ENCODE results near the gene LMAN1L.
A peak's percentile ranks its signal among the peaks of the same experiment; 100 is the strongest.

The LMAN1L gene

DNA sequence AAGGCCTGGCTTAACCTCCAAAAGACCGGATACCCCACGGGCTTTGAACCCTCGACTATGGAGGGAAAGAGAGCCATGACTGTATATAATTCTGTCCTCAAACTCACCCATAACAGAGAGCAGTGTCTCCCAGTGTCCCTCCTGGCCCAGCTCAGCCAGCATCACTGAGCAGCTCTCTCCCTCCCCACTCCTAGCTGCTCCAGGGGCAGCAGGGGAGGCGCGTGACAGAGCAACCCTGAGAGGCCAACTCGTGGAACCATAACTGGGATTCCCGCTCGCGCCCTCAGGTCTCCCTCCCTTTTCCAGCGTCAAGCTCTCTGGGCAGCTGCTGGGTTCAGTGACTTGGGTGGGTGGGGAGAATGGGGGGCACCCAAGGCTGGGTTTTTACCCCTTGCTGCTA, 13.2 kb downstream of the LMAN1L start:
- TF ChIP-seq, protein P1, sequence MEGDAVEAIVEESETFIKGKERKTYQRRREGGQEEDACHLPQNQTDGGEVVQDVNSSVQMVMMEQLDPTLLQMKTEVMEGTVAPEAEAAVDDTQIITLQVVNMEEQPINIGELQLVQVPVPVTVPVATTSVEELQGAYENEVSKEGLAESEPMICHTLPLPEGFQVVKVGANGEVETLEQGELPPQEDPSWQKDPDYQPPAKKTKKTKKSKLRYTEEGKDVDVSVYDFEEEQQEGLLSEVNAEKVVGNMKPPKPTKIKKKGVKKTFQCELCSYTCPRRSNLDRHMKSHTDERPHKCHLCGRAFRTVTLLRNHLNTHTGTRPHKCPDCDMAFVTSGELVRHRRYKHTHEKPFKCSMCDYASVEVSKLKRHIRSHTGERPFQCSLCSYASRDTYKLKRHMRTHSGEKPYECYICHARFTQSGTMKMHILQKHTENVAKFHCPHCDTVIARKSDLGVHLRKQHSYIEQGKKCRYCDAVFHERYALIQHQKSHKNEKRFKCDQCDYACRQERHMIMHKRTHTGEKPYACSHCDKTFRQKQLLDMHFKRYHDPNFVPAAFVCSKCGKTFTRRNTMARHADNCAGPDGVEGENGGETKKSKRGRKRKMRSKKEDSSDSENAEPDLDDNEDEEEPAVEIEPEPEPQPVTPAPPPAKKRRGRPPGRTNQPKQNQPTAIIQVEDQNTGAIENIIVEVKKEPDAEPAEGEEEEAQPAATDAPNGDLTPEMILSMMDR (IDR thresholded peaks at IDR 0.05; ENCODE audit: insufficient read depth, low read depth, low read length, missing control alignments) = no peak
- DNase-seq (ENCODE audit: low read depth) = no peak
- no peak overlapping the region for H3K4me3 ChIP-seq (ENCODE audit: low read length)

DNA sequence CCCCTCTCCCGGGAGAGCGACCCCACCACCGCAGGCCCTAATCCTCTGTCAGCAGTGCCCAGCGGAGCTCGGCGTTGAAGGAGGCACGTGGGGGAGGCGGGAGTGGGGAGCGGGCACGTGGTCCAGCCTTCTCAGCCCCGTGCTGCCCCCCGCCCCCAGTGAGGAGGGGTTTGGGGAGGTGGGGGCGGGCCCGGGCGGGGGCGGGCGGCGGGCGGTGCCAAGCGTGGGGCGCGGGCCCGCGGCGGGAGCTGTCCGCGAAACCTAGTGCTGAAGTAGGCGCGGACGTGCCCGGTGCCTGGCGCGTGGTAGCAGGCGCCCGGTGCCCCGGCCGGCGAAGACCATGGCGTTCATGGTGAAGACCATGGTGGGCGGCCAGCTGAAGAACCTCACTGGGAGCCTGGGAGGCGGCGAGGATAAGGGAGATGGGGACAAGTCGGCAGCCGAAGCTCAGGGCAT, 13.8 kb downstream of the LMAN1L start, which contains the start of gene CPLX3:
TSS of gene CPLX3 (plus strand) at position 264 of the 456 bp plus-strand sequence. CDS start at position 341, 77 bp downstream.
- DNase-seq (ENCODE audit: low read depth) = peak; percentile 24
- TF ChIP-seq, protein P1 (IDR thresholded peaks at IDR 0.05; ENCODE audit: insufficient read depth, low read depth, low read length, missing control alignments) = no peak
- H3K4me3 ChIP-seq (ENCODE audit: low read length) = no peak within 1 kb of the TSS

DNA sequence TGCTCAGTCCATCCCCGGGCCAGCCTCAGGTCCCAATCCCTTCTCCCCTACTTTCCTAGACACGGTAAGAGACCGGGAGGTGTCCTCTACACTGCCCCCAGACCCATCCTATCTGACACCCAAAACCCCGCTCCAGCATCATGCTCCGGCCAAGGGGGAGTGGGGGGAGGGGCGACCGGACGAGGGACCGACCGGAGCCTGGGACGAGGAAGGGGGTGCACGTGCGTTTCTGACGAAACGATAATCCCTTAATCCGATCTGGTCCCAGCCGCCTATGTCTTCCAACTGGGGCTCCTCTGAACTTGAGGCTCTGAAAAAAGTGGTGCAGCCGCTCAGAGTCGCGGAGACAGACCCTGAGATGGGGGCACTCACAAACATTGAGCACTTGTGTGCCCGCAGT, 14.3 kb downstream of the LMAN1L start:
- no peak for DNase-seq (ENCODE audit: low read depth)
- no peak overlapping the region for H3K4me3 ChIP-seq (ENCODE audit: low read length)
- TF ChIP-seq, protein P1 (IDR thresholded peaks at IDR 0.05; ENCODE audit: insufficient read depth, low read depth, low read length, missing control alignments) = no peak

DNA sequence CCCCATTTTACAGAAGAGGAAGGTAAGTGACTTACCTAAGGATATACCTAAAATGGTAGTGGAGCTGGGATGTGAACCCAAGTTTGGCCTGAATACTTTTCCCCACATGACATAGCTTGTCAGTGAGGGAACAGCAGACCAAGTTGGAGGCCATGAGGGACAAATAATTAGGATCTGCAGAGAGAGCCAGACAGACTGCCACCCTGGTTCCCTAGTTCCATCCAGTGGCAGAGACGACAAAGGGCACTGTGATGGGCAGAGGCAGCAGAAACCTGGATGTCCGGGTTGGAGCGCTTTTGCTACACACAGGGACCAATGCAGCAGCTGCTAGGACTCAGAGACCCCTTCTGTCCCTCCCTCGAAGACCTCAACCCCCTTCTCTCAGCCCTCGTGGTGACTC, 15.0 kb downstream of the LMAN1L start:
- no peak overlapping the region for H3K4me3 ChIP-seq (ENCODE audit: low read length)
- TF ChIP-seq, protein P1 (IDR thresholded peaks at IDR 0.05; ENCODE audit: insufficient read depth, low read depth, low read length, missing control alignments) = no peak
- DNase-seq (ENCODE audit: low read depth) = no peak

DNA sequence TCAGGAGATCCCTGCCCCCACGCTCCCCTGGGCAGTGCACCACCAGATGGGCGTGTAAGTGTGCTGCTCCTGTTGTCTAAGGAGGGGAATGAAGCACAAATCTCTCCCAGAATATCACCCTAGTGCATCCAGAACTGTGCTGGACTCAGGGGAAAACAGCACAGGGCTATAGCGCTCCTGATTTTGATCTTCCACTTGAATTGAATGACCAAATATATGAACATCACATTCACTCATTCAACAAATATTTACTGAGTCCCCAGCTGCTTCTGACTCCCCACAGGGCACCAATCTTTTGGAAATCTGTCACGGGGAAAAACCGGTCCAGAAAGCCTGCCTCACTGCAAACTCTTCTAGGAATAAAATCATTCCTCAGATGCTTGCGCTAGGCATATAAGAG, 16.2 kb downstream of the LMAN1L start:
- H3K4me3 ChIP-seq (ENCODE audit: low read length) = no peak overlapping the region
- DNase-seq (ENCODE audit: low read depth) = no peak
- TF ChIP-seq, protein P1 (IDR thresholded peaks at IDR 0.05; ENCODE audit: insufficient read depth, low read depth, low read length, missing control alignments) = no peak

DNA sequence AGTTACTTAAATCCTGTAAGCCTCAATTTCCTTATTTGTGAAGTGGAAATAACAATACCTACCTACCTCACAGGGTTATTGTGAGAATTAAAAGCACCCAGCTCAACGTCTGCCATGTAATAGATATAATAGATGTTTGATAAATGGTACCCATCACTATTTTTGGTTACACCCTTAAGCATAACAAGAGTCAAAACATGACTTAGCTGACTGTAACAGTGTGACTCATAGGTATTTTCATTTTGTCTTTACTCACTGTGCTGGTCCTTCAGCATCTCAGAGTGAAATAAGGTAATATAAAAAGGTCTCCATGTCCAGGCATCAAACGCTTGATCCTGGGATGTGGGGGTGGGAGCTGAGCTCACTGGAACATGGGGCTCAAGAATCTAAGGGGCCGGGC, 16.9 kb downstream of the LMAN1L start:
- DNase-seq (ENCODE audit: low read depth) = peak; percentile 48
- TF ChIP-seq, protein P1 (IDR thresholded peaks at IDR 0.05; ENCODE audit: insufficient read depth, low read depth, low read length, missing control alignments) = no peak
- no peak overlapping the region for H3K4me3 ChIP-seq (ENCODE audit: low read length)

DNA sequence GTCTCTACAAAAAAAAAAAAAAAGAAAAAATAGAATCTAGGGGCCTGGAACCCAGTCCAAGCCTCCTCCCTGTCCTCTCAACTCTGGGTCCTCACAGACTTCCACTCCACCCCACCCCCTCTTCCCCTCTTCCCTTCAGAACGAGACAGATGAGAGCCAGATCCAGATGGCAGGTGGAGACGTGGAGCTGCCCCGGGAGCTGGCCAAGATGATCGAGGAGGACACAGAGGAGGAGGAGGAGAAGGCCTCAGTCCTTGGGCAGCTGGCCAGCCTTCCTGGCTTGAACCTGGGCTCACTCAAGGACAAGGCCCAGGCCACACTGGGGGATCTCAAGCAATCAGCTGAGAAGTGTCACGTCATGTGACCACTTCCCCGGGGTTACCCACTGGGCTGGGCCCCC, 17.4 kb downstream of the LMAN1L start:
- TF ChIP-seq, protein P1 (IDR thresholded peaks at IDR 0.05; ENCODE audit: insufficient read depth, low read depth, low read length, missing control alignments) = no peak
- H3K4me3 ChIP-seq (ENCODE audit: low read length) = no peak overlapping the region
- DNase-seq (ENCODE audit: low read depth) = no peak
